GM12892 (cell line): ENCODE measurements around the gene LDLRAD4.

Experiments
- POLR2A ChIP-seq: IDR thresholded peaks from 2 replicates; pipeline ENCODE4 v1.6.1; 2011; ENCODE audit warnings: low read depth, low read length, control low read depth
- POLR2AphosphoS5 ChIP-seq: IDR thresholded peaks from 2 replicates; pipeline ENCODE4 v1.6.1; 2011; ENCODE audit warnings: low read depth, low read length, control low read depth

DNA sequence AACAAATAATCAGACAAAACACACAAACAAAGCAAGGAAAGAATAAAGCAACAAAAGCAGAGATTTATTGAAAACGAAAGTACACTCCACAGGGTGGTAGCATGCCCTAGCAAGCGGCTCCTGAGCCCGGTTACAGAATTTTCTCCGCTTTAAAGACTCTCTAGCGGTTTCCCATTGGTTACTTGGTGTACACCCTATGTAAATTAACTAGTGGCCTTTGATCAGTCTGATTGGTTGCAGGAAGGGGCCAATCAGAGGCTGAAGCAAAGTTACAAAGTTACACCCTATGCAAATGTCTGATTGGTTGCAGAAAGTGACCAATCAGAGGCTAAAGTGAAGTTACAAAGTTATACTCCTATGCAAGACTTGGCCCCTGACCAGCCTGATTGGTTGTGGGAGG, 242.9 kb downstream of the LDLRAD4 start:
- TF ChIP-seq POLR2AphosphoS5 (no peak), POLR2A (no peak)
